HK-2 (cell line): ENCODE data around the gene DAAM2.

Experiments used
- DNase-seq: peaks from one replicate; pipeline ENCODE4 v3.0.0-alpha.2; 2018; ENCODE audit not compliant: unreplicated experiment

The DAAM2 gene

DNA sequence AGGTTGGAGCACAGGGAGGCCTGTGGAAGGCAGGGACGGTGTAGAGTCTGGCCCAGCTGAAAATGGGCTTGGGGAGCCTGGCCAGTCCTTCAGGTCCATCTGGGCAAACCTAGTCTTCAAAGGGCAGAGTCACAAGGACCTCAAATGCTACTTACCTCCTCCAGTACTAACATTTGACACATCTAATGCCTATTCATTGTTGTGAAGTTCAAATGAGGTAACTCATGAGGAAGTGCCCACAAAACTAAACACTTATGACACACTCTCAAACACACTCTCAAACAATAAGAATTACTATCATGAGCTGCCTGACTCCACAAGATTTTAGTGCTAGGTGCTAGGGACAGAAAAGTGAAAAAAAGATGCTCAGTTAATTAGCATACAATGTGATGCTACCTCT is 27.1 kb downstream of the DAAM2 start:
- no peak for DNase-seq

DNA sequence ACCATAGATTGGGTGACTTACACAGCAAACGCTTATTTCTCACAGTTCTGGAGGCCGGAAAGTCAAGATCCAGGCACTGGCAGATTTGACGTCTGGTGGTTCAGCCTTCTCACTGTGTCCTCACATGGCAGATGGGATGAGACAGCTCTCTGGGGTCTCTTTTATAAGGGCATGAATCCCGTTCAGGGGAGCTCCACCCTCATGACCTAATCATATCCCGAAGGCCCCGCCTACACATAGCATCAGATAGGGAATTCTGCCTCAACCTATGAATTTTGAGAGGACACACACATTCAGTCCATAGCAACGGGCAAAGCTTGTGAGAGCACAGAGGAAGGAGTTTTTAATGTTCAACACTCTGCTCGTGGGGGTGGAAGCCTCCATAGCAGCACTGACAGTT is 27.5 kb downstream of the DAAM2 start:
- DNase-seq: no peak

DNA sequence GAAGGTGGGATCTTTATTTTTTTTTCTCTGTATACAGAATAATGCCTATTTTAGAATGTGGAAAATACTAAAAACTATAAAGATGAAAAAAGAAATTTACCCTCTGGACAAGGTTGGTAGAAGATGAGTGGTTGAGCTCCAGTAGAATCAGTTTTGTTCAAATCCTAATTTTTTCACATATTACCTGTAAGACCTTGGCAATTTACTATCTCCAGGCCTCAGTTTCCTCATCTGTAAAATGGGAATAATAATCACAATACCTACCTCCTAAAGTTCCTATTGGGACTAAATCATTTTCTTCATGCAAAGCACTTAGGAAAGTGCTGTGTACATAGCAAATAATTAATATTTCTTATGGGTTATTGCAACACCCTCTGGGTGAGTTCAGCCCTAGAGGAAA is 28.4 kb downstream of the DAAM2 start:
- DNase-seq: no peak

DNA sequence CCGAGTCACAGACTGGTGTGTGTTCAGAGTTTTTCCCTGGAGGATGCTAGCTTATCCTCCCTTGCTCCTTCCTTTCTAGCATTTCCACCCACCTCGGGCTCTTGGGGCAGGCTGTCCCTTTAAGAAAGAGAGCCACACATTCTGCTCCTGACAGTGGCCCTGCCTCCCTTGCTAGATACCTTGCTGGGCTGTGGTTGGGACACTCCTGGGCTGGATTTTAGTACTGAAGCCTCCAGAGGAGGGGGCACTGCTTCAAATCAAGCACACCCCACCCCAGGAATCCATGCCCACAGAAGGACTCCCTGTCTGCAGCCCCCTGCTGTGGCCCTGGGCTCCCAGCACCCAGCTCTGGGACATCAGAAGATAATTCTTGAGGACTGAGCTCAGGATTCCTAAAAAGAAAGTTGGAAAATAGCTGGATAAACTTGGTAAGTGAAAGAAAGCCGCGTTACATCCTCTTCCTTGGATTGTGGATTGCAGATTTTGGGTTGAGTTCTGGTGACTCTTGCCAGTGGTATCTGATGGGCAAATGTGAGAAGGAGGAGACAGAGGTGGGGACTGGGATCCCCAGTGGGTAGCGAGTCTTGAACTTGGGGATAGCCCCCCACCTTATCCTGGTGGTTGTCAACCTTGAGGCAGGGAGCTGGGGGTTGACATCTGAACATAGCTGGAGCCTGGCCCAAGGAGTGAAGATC is 29.0 kb downstream of the DAAM2 start:
- no peak for DNase-seq

DNA sequence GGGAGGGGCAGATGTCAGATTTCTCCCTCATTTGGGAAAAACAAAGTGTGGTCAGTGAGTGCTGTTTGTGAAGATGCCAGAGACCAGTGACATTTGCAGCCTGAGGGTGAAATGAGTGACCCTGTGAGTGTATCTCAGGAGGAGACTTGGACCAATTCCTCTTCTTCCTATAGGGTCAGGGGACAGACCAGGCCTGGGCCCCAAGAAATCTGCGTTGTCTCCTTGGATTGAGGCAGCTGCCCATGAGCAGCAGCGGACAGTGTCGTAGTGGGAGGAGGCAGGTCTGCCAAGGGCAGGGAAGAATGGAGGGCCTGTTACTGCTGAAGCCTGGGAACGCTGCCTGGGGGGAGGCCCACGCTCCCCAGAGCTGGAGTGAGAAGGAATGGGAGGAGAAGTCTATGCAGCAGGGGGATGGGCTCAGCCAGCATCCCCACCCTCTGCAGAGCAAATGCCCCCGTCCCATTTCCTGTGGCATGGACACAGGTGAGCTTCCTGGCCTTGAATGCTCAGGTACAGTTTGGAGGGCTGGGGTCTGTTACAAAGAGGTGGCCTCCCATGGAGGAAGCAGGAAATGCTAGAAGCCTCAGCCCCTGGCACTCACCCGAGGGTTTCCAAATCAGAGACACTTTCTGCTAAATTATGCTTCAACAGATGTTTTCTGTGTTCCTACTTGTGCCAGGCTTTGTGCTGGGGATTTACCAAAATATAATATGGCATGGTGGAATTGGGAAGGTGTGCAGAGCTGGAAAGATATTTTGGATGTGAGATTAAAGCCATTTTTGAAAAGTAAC is 29.8 kb downstream of the DAAM2 start:
- no peak for DNase-seq

DNA sequence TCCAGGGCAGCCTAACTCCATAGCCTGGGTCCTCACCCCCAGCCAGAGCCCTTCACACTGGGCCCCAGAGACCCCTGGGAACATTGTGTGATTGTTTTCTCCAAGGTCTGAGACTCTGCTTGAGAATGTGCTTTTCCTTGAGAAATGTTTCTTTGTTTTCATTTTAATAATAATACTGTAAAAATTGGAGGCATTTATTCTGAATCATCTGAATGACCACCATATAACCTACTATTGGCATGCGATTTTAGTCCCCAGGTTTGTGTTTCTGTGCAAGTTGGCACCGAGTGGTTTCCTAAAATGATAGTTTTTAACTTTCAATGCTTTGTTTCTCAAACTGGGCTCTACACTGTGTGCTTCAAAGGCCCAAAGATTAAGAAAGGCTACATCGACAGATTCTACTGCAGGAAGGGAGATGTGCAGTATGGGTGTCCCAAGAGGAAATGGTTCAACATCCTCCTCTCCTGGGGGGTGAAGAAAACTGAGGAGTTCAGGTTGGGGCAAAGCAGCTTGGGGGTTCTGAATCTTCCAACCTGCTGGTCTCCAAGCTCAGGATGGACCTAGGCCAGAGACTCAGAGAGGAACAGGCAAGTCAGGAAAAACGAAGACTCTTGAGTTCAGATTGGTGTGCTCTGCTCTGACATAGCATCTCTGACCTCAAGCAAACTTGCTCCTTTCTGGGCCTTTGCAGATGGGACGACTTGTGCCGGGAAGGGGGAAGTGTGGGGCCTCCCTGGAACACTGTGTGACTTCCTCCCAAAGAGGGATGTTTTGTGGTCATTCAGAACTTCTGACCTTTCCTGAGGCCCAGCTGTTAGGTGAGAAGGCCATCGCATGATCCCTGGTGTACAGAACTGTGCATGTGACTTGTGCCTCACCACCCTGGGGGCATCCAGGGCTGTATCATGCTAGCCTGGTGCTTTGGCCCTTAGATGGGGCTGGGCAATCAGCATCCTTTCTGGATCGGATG is 31.0 kb downstream of the DAAM2 start:
- no peak for DNase-seq

DNA sequence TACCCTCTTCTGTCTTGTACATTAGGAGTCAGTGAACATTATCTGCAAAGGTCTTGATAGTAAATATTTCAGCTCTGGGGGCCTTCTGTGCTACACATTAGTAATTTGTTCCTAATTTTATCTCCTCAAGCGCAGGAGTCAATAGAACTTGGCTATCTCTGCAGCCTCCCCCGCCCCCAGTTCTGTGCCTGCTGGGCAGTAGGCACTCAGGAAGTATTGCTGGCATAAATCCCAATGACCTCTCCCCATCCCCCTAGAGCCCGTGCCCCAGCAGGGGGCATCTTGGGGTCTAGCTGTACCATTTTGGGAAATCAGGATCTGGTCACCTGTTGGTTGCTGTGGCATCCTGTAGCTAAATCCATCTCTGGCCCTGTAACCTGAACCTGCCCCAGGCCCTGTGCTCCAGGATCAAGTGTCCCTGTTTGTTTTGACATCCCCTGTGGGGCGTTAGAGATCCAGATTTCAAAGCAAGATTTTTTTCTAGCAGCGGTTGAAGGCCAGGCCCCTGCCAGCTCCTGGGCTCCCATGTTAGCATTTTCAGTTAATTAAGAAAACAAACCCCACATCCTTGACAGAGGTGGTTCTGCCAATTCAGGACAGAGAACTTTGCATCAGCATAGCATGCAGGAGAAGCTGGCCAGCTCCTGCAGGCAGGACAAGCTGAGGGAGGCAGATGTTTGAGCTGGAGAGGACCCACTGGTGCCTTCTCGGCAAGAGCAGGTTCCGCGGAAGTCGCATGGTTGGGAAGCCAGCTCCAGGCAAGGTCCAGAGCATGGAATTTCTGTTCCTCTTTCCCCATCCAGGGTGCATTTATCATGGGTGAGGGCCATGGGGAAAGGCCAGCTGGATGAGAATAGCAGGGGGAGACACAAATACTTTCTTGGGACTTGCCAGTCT is 32.1 kb downstream of the DAAM2 start:
- DNase-seq: no peak

DNA sequence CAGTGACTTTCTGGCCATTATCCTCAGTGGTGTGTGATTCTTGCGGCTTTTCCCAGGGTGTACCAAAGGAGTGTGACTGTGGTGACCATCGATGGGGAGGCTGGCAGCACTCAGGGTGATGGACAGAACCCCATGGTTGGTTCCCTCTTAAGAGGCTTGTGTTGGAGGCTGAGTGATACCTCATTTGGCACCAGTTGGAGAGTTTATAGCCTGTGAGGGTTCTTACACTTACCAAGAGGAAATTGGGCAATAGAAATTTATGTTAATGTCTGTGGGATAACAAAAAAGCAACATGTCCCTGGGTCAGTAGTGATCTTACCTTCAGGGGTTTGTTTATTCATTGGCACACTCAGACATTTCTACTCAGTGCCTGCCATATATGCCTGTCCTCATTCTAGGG is 37.2 kb downstream of the DAAM2 start:
- DNase-seq: no peak

DNA sequence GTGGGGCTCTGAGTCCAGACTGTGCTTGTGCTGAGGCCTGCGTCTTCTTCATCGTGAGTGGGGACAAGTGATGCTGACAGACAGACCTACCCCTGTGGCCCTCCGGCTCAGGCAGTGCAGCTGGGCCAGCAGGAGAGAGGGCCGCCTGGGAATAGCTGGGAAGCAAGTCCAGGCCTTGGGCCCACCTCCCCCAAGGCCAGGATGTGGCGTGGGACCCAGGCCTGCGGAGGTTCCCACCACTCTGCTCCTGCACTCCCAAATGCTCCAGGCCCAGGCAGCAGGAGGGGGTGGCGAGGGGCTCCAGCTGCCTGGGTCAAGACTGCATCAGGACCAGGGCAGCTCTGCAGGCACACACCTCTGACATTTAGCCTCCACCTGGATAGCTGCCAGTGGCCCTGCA is 38.3 kb downstream of the DAAM2 start:
- DNase-seq: no peak

DNA sequence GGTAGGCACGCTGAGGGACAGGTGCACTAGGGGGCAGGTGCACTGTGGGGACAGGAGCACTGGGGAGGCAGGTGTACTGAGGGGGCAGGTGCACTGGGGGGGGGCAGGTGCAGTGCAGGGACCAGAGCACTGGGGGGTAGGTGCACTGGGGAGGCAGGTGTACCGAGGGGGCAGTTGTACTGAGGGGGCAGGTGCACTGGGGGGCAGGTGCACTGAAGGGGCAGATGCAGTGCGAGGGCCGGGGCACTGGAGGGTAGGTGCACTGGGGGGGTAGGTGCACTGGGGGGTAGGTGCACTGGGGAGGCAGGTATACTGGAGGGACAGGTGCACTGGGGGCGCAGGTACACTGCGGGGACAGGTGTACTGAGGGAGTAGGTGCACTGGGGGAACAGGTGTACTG is 39.5 kb downstream of the DAAM2 start:
- DNase-seq: no peak

DNA sequence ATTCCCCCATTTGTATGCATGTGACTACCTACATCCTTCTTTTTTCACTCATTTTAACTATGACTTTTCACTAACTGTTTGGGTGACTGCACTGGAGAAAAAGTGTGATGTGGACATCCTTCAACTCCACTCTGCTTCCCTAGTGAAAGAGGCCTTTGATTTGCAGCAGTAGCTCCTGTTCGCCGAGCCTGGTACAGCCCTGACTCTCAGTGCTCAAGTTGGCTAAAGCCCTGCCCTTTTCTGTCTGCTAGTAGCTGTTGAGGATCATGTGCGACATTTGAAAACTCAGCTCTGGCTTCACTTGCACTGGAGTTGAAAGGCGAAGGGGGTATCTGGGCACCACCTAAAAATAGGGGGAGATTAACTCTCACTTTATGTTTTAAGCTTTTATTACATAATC is 42.1 kb downstream of the DAAM2 start:
- no peak for DNase-seq

DNA sequence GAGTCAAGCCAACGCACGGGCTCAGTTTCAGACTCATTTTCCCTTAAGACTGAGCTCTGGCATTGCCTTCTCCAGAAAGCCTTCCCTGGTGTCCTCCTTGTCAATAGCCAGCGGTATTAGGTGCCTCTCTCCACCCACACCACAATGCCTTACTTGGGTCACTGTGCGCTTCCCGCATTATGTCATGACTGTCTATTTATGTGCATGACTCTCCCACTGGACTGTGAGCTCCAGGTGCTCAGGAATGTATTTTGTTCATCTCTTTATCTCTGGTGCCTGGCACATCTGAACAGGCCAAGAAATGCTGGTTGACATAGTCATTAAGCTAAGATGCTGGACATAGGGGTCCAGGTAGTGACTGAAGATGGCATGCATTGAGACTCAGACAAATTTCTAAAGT is 42.7 kb downstream of the DAAM2 start:
- DNase-seq: no peak

DNA sequence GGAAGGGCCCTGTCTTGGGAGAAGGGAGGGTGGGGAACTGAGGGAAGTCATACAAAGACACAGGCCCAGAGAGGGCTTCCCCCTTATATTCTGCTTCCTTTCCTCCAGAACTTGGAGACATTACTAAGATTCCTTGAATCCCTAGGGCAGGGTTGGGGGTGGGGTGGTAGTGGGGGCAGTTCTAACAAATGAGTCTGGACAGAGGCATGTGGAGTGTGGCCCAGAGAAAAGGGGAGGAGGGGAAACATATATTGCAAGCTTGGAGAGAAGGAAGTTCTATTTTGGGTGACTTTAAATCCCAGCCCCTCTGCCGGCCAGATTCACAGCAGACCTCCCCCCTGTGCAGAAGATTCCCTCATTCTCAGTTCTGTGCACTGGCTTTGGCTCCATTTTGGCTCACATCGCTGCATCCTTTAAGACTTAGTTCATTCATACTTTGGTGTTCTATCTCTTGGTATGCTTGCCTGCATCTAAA is 43.7 kb downstream of the DAAM2 start:
- DNase-seq: no peak

DNA sequence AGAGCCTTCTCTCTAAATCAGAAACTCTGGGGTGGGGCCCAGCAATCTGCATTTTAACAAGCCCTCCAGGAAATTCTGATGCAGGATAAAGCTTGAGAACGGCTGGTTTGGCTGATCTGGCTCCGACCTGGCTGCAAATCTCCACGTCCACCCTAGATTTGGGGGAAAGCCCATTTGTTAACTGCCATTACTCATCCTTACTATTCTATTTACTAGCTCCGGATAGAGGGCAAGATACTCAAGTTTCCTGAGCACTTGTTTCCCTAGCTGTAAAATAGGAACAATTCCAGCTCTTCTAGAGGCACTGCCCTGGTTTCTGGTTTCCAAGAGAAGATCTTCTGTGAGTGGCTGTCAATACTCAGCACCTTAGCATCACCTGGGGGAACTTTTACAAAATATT is 44.4 kb downstream of the DAAM2 start:
- no peak for DNase-seq

DNA sequence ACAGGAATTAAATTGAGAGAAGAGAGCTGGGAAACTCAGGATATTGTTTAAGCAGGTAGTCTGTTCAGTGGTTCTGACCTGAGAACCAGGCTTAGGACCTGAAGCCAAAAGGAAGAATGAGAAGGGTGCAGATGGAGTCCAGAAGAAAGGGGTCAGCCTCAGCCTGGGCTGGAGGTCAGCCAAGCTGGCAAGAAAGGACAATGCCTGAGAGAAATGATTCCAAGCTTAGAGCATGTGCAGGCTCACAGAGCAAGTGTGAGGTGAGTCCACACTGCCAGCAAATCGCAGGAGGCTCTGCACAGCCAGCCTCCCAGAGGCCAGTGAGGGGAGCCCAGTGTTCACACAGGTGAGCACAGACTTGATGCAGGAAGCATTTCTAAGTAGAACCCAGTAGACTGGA is 47.3 kb downstream of the DAAM2 start:
- DNase-seq: no peak

DNA sequence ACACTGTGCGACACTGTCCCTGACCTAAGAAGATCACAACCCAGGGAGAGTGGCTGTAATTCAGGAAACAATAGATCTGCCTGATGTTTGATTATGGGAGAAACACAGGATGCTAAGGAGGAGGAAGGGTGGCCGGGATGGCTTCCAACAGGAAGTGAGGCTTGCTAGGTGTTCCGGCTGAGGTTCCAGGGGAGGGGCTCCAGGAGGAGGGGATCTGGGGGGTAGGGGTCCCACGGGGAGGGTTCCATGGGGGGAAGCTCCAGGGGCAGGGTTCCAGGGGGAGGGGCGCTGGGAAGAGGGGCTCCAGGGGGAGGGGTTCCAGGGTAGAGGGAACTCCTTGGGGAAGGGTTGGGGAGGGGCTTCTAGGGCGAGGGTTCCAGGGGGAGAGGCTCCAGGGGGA is 48.6 kb downstream of the DAAM2 start:
- no peak for DNase-seq

DNA sequence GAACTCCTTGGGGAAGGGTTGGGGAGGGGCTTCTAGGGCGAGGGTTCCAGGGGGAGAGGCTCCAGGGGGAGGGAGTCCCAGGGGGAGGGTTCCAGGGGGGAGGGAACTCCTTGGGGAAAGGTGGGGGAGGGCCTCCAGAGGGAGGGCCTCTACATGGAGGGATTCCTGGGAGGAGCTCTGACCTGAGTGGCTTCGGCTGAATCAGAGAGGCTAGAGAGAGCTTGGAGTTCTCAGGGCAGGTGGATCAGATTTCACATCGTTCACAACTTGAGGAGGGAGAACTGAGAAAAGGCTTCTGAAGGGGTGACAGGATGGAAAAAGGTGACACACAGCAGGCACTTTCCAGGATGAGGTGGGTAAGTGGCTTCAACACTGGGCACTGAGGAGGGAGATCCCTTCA is 49.1 kb downstream of the DAAM2 start:
- DNase-seq: no peak

DNA sequence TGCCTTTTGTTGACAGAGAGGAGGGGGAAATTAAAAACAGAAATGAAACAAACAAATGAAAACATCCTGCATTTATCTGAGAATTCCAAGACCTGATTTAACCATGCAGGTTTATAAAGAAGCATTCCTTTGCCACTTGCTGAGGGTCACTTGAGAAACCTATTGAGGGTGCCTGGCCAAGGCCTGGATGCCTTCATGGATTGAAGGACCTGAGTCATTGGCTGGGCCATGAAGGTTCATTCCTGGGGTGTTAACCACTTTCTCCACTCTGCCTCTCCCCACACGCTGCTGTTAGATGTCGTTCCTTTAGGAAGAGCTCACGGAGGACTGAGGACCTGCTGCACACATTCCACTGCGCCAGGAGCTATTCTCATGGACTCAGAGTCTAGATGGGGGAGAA is 49.7 kb downstream of the DAAM2 start:
- DNase-seq: no peak

DNA sequence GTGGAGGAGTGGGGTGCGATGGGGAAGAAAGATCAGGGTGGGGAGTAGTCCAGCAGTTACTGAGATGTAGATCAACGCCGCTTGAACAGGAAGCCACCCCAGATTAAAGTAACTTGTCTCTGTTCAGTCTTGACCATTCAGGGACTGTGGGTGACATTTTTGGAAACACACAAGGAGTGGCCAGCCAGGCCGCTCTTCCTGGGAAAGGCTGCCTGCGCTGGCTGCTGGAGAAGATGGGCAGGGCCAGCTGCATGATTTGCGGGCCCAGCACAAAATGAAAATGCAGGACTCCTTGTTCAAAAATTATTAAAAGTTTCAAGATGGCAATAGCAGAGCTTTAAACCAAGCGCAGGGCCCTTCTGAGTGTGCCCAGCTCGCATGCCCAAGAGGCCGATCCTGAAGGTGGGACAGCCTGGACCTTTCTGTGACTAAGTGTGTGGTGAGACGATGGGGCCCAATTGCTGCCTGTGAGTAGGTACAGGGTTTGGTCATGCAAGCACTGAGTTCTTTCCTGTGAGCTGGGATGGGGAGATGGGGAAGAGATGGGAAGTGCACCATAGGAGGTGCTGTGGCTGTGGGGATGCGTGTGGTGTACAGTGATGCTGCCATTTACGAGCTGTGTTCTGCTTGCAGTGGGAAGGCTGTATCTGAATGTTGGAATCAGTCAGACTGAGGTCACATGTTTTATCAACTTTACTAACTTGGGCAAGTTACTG is 51.3 kb downstream of the DAAM2 start:
- DNase-seq: no peak

DNA sequence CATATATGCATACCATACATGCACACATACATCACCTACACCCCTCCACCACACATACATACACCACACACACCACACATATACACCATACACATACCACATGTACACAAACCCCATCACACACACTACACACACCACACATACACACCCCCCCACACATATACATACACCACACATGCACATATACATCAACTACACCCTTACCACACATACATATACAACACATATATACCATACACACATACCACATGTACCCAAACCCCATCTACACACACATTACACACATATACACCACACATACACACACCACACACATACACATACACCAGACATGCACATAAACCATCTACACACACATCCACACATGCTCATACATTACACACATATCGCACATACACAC is 52.7 kb downstream of the DAAM2 start:
- DNase-seq: no peak

DNA sequence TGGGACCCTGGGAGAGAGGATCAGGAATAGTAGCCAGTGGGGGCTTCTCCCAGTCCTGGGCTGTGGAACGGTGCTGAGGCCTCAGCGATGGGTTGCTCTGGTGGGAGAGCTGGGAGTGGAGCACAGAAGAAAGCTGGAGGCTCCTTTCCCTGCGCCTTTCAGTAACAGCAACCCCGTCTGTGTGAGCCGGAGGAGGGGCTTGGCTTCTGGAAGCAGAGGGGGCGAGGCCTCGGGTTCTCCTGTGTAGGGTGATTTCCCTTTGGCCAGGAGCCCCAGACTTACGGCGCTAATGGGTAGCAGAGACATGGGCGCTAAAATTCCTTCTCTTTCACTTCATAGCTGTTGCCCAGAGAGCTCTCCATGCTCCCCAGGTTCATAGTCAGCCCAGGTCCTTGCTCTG is 55.0 kb downstream of the DAAM2 start:
- no peak for DNase-seq
